ENCODE data around the gene HOXB3.
A peak's percentile ranks its signal among the peaks of the same experiment; 100 is the strongest.

The HOXB3 gene

DNA sequence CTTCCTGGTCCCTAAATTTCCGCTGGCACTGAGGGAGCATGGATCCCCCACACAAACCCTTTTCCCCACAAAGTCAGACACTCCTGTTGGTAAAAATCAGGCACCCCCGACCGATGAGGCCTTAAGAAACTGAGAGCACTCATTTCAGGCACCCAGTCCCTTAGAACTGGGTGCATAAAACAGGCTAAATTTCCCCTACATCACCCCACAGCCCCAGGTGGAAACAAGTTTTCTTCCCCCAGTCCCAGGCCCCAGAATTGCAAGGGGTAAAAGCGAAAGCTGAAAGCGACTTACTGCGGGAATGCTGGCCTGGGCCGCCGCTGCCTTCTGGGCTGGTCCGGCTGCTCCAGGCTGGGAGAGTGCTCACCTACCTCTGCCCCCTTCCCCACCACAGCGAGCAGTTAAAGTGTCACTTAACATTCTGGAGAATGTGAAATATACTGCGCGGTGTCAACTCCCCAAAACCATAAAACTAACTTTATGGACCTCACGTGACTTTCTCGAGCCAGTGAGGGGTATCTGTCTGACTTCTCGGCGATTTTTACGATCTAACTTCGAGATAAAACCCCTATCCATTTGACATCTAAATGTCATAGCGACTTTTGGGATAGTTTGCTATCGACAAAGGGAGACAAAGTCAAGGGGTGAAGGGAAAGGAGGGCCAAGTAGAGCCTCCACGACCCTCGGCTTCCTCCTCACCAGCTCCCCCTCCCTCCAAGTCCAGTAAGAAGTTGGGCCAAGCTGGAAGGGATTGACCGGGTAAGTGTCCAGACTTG lies at the start of gene HOXB3:
Gene HOXB3, minus strand, starts transcription at position 411 of the 776 bp plus-strand sequence. CDS start 37,767 bp downstream, outside the sequence.
- peak; percentile 65 for FAIRE-seq

DNA sequence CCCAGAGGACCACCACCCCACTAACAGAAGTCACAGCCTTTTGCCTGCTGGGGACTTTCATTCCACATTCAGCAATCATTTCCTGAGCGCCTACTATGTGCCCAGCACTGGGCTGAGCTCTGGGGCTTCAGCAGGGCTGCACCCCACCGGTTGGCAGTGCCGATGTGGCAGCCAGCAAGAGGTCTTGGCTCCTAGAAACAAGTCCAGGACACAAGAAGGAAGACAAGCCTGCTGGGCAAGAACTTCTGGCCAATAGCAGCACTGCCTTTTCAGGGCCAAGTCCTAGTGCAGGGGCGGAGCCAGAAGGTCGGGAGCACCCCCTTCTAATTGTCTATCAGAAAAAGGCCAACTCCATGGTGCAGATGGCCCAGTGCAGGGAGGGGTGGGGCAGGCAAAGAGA lies 49.1 kb upstream of the HOXB3 start:
- FAIRE-seq, result no peak

DNA sequence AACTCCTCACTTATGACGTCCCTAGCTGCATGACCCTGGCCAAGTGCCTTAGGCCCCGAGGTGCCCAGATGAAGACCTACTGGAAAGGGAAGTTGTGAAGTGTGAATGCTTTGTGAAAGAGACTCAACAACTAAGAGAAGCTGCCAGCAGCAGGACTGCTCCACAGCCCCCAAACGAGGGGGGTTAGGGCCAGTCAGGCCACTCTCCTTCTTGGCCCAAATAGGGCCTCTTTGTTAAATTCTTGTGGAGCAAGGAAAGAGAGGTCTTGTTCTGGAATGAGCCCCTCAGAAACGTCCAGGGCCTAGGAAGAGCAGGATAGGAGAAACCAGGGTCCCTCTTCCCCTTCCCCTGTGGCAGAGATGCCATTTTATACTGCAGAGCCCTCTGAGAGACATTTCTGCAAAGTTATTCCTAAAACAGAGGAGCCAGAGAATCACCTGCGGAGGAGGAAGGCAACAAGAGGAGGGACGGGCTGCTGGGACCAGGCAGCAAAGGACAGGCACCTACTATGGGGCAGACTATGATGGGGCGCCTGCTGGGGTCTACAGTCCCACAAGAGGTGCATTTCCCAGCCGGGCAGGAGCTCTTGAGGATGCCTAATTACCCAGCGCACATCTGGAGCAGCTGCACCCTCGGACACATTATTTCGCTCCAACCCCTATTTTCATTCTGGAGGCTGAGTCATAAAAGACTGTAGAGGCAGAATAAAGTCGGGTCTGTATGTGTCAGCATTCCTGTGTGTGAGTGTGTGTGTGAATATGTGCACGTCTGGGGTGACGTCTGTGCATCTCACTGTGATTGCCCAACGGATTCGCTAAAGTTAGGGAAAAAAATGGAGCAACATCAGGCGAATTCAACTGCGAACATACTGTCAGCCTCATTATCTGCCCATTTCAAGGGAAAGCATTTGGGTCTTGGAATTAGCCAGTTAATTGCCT lies 47.6 kb upstream of the HOXB3 start:
- no peak for FAIRE-seq

DNA sequence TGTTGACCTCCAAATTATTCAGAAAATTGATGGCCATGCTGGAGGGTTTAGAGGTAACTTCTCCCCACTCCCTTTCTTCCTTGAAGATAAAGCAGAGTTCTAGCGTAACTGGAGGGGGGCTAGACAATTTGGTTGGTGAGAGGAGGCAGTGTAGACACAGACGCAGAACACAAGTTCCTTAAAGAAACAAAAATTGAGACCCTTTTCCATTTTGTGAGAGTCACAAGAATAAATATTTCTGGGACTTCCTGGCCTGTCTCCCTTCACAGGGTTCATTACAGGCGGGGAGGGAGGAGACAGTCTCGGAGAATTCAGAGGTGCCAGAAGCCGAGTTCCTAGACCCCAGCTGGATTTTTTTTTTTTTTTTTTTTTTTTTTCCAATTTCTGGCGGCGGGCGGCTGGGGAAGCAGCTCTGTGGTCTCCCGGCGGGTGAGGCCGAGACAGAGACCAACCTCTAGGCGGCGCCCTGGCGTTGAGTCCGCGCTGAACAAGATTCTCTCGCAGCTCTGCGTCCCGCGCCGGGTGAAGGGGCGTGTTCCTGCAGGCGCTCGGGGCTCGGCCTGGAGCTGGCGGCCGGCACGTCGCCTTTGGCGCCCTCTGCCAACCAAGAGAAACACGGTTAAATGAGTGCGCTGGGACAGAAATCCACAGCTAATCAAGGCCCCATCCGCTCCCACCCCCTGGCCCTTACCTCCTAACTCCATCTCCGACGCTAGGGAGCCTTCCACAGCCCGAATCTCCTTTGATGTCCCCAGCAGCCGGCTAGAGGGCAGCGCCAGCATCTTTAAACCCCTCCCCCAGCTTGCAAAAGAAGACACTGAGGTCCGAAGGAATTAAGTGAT lies 46.4 kb upstream of the HOXB3 start:
- FAIRE-seq, result peak; percentile 63

DNA sequence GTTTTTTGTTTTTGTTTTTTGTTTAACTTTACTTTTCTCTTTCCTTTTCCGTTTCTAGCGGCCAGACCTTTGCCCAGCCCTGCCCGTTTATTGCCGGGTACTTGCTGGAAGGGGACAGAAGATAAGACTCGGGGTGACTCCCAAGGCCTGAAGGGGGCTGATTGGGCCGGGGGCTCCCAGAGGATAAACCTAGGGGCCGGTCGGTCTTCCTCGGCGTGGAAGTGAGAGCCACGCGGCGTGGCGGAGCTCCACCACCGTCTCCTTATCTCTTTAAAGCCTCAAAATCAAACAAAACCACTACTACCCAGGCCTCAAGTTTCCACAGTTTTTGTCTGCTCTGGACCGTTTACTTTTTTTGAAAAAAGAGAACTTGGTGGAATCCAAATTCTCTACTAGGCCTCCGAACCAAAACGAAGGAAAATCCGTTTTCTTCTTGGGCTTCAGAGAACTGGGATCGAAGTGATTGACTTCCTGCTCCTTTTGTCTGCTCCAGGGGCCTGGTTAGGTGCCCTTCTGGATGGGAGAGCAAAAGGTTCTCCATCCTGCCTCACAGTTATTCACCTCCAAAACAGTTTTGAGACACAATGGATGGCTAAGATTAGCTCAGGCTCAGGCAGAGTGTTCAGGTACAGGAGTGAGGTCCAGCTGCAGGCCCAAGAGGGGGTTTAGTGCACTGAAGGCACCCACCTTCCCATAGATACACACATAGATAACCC lies 44.6 kb upstream of the HOXB3 start:
- no peak for FAIRE-seq

DNA sequence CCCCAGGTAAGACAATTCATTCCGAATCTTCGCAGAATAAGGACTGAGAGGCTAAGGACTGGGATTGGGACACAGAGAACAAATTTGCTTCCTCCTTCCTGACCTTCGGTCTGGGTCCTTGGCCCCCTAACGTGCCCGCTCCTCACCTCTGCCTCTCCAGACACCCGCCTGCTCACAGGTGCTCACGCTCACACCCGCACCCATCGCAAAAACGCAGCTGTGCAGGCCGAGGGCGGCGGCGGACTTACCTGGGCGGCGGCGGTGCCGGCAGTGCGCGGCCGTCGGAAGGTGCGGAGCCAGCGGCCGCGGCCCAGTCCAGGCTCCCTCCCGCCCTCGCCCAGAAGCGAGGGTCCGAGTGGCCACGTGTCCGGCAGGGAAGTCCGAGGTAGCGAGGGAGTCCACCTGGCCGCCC lies 43.2 kb upstream of the HOXB3 start:
- no peak for FAIRE-seq

DNA sequence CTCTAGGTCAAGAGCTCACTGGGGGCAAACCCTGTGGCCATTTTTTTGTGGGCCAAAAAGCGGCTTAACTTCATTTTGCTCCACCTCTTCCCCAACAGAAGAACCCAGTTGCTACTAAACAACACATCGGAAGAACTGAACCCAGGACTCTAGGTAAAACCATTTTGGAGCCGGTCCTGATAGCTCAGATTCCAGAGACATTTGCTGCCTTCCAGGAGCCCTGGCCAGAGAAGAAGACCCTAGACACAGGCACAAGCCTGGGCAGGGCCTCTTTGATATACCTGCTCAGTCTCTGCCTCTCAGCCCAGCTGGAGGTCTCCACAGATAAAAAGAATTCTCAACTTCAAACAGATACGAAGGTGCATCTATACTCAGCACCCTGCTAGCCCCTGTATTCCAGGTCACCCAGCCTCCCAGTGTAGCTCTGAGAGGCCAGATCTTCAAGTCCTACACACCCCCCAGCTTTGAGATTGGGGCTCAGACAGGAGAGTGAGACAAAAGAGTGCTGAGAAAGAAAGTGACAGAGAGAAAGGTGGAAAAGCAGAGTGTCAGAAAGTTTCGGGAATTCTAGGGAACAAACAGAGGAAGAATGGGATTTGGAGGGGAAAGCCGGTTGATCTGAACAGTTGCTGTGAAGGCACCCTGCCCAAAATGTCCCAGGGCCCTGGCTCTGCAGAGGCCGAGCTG lies 42.7 kb upstream of the HOXB3 start:
- FAIRE-seq, result no peak

DNA sequence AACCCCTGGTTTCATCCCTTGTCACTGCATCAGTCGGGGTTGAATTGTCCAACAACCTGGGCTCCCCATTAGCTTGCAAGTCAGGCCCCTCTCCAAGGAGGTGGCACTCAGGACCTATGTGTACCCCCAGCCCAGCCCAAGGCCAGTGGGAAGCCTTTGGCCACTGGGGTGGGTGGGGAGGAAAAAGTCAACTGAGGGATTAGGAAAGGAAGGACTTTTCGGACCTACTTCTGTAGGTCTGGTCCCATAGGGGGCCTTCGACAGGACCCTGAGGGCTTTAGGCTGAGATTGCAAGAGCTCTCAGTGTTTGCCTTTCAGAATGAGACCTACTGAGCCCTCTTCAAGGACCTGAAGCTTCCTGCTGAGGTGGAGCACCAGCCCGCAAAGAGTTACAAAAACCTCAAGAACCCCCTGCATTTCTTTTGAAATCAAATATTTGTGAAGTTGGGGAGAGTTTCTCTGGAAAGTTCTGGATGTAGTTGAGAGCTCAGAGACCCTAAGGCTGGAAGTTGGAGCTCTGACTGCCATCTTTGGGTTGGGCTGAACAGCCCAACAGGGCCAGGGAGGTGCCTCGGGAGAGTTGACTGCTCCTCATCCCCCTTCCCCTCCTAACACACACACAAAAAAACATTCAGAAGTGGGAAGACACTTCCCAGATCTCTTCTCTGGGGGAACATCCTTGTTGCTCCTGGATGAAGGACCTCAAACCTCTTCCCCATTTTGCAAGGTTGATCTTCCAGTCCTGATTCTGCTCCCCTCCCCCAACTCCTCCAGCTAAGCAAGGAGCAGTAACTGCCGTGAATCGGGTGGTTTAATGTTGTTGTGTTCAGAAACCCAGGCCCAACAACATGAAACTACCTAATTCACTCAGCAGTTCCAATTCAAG lies 41.9 kb upstream of the HOXB3 start:
- FAIRE-seq, result no peak

DNA sequence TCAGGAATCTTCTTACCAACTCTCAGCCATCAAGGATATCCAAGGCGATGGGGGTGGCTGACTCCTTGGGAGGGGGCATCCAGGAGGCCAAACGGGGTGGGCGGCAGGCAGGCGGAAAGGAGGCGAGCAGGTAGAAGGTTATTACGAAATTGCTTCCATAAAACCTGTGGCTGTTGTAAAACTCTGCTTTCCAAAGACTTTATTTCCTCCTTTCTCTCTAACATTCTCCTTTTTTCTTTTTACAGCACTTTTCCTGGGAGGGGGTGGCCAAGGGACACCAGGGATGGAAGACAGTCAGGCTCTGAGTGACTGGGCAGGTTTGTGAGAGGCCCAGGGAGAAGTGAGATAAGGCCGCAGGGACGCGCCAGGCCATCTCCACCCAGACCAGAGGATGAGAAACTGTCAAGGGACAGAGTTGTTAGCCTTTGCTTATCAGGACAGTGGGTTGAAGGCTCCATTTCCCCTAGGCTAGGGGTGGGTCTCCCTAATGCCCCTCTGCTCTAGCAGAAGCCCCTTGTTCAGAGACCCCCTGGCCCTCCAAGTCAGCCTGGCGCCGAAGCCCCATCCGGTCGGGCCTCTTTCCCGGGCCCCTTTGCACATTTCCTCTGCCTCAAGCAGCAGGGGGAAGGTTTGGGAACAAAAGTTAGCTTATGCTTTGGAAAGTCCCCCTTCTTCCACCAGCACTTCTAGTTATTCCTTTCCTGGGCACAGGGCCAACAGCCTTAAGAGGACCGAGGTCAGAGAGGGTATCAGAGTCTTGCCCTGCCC lies 41.1 kb upstream of the HOXB3 start:
- no peak for FAIRE-seq

DNA sequence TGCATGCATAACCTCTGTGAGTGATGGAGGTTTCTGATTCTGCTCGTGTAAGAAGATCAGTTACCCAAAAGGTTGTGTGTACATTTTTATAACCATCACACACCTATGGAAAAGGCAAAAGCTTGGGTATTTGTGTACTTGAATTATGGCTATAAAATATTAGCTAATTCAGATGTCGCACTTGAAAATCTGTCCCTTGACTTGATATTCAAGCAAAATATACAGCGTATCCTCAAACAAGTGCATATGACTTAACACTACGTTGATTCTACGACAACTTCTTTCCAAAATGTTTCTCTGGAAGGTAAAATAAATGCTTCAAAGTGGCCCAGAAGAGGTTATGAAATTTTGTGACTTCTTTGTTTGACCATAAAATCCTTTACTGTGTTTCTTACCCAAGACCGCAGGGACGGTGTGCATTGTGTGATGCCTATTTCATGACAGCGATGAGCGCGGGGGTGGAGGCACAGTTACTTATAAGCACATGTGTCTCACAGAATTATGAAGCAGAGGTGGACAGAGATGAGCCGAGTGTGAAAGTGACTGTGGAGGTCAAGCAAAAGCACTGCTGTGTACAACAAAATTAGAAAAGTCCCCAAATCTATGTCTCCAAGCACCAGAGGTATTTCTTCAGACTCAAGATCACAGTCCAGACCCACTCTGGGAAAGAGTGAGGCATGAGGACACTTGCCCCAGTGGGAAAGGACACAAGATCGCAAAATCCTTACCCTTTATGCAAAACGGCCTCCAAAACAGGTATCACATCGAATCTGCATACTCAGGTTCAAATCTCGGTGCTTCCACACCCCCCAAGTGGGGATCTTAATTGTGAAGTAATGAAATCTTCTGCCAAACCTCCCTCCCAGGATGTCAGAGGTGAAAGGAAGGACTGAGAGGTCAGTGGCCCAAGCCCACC lies 40.2 kb upstream of the HOXB3 start:
- no peak for FAIRE-seq

DNA sequence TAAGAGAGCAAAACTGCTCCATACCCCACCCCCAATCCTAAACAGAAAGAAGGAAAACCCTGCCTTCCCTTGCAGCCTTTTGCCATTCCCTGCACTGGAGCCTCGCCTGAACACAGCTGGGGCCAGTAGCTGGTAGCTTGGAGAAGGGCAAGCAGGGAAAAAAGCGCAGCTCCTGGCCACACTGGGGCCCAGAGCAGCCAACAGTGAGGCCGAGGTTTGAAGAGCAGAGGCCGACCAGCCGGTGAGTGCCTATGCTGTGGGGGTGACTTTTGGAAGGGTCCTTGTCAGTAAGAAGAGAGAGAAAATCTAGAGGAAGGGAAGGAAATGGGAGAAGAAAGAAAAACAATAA lies 39.3 kb upstream of the HOXB3 start:
- no peak for FAIRE-seq

DNA sequence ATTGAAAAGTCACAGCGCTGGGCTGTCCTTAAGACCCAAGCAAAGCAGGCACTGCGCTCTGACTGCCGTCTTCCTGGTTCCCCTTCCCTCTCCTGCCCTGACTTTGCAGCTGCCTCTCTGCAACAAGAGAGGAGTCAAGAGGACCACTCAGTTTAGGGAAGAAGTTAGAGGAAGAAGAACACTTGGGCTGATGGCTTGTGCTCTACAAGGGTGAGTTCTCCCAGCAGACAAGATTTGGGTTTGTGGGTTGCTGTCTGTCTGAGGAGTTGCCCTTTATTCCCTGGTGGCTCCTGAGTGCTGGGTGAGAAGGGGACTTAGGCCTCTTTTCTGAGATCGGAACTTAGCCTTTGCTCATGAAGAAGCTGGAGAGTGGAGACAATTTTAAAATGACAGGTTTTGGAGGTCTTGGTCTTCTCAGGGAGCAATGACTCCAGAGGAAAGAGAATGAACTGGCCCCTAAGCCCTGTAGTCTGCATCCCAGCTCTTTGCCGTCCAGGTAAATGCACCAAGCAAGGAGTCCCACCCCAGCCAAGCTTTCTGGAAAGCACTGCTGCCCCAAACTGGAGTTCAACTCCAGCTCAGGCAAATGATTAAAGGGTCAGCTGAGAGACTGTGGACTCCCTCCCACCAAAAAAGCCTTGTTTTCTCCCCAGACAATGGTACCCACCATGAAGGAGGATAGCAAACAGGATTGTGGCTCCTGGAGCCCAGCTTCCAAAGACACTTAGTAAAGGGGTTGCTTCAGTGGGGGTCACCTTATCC lies 38.8 kb upstream of the HOXB3 start:
- FAIRE-seq, result no peak

DNA sequence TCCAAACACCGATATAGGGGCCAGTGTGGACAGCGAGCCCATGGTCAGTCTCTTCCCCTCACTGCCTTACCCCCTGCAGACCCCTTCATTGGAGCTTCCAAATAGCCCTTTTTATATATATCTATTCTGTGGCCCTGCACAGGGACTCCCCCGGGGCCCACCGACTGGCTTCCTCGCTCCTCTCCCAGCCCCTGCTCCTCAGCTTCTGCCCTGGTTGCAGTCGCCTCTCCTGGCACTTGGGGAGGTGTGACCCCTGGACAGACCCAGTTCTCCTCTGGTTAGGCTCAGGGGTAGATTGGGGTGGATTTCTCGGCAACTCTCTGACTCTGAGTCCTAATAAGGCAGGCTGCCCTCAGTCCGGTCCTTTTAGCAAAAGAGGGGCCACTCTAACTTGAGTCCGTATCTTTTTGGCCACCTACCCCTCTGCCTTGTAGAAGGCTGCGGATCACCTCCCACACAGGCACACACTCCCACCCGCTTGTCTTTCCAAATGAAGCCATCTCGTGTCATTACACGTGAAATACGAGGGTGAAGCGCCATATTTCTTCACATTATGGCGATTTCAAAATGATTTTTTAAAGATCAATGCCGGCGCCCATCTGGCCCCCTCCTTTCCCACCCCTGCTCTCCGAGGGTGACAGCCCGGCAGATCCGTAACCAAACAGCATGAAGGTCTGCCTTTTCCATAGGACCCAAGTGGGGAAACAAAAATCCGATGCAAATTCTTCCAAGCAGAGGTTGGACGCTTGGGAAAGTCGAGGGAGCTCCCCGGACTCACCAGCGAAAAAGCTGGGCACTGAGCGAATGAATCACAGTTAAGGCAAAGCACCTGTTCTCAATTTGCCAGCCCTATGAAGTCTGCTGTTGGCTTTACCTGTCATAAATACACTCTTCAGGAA lies 37.8 kb upstream of the HOXB3 start:
- FAIRE-seq, result no peak

DNA sequence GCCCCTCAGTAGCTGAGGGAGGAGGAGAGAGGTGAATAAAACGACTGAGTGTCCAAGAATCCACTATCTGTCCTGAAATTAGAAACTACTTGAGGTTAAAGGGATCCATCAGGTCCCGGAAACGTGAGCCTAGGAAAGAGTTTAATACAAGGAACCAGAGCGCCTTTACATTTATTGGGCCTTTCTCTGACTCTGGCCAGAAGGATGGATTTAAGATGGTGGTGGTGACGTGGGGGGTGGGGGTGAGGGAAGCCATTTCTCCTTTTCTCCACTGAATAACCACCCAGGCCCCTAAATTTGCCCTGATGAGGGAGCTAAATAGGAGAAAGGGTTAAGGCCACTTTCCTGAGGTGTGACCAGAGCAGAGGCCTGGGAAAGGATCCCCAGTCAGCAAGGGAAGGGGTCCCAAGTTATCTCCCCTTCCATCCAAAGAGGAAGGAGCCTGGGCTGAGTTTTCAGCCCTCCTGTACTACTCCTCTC lies 37.1 kb upstream of the HOXB3 start:
- no peak for FAIRE-seq

DNA sequence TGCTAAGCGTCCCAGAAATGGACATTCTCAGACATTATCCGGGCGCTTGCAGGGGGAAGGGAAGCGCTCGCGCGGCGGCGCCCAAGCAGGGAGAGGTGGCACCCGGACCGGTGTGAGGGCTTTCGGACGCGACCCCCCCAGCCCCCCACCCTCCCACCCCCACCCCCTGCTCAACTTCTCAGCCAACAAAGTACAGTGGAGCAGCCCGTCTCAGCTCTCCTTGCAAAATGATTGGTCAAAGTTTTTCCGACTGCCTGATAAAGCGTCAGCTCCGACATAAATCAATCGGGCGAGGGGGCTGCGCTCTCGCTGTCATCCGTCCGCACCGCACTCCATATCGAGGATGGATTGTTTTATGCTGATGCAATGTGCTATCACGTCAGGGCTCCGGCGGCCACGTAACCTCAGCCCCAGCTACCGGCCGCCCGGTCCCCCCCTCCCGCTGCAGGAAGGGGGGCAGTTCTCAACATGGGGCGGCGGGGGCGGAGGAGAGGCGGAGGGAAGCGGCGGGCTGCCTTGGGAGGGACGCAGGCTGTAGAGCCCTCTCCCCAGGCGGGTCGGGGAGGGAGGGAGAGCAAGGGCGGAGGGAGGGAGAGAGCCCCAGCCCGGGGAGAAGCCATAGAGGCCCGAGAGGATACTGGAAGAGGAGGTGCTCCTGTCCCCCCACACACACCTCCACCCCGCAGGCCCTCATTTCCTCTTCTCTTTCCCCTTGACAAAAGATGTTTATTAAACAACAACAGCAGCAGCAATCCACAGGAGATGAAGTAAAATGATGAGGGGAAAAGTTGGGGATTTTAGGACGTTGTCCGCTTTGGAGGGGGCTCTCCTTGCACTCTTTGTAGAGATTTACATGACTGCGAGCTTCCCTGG lies 36.4 kb upstream of the HOXB3 start, which contains the start of gene HOXB9:
Gene HOXB9, minus strand, starts transcription at position 114 of the 873 bp plus-strand sequence. Its CDS starts 89 bp downstream, at position 25.
- FAIRE-seq, result no peak
